ENCODE results near the gene C17orf58. TPM values are rescaled to one million over a fixed set of nuclear protein-coding genes. Genes with fewer than 3 reads are reported as not detected.
A peak's percentile ranks its signal among the peaks of the same experiment; 100 is the strongest.

The C17orf58 gene
- total and polyA plus RNA-seq, 7 donors, result 1.4 to 24.7 (median 8.3) TPM

- Histone ChIP-seq H3K36me3 (no peaks in the 10 kb centered on the region), H3K4me3 (no peak overlapping the region), H3K9me3 (no peaks in the 10 kb centered on the region), H3K4me1 (no peaks in the 10 kb centered on the region), H3K27me3 (no peaks in the 10 kb centered on the region), H3K27ac (no peak overlapping the region)
- TF ChIP-seq EP300 (IDR thresholded peaks at IDR 0.05), result no peak
- TF ChIP-seq POLR2AphosphoS5 (IDR thresholded peaks at IDR 0.05), result no peak
- TF ChIP-seq, protein P1, sequence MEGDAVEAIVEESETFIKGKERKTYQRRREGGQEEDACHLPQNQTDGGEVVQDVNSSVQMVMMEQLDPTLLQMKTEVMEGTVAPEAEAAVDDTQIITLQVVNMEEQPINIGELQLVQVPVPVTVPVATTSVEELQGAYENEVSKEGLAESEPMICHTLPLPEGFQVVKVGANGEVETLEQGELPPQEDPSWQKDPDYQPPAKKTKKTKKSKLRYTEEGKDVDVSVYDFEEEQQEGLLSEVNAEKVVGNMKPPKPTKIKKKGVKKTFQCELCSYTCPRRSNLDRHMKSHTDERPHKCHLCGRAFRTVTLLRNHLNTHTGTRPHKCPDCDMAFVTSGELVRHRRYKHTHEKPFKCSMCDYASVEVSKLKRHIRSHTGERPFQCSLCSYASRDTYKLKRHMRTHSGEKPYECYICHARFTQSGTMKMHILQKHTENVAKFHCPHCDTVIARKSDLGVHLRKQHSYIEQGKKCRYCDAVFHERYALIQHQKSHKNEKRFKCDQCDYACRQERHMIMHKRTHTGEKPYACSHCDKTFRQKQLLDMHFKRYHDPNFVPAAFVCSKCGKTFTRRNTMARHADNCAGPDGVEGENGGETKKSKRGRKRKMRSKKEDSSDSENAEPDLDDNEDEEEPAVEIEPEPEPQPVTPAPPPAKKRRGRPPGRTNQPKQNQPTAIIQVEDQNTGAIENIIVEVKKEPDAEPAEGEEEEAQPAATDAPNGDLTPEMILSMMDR (IDR thresholded peaks at IDR 0.05), result no peak
- no peak for TF ChIP-seq POLR2A (IDR thresholded peaks at IDR 0.05)
- no peak for DNase-seq
- intact Hi-C loops (cut with DNase I), result no loop called here
- 85 to 91% methylated on average over 11 of the region's 11 CpGs for WGBS, 2 donors
These were observed 18.9 kb upstream of the C17orf58 start for GRCh38 chr17:68015081-68015723.

GRCh38 chr17:68013385-68013784, 17.1 kb upstream of the C17orf58 start:
- intact Hi-C loops (cut with DNase I), result no loop called here
- no peaks in the 10 kb centered on the region for H3K36me3 ChIP-seq

DNA sequence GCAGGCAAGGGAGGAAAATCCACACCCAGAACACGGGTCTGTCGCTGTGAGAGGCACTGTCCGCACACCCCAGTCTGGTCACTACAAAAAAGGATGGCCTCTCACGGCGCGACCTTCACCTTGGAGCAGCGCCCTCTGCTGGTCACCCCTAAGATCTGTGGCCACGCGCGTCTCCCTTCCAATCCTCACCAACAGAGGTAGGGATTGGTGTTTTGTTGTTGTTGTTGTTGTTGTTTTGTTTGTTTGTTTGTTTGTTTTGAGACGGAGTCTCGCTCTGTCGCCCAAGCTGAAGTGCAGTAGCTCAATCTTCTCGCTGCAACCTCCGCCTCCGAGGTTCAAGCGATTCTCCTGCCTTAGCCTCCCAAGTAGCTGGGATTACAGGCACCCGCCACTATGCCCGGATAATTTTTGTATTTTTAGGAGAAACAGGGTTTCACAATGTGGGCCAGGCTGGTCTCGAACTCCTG, 15.0 kb upstream of the C17orf58 start:
- intact Hi-C loops (cut with DNase I), result no loop called here
- Histone ChIP-seq H3K9me3 (no peaks in the 10 kb centered on the region), H3K27me3 (no peaks in the 10 kb centered on the region), H3K36me3 (no peaks in the 10 kb centered on the region), H3K27ac (no peak overlapping the region), H3K4me1 (no peaks in the 10 kb centered on the region), H3K4me3 (no peak overlapping the region)
- no peak for DNase-seq
- no peak for TF ChIP-seq EP300 (IDR thresholded peaks at IDR 0.05)
- TF ChIP-seq, protein P1 (IDR thresholded peaks at IDR 0.05), result peak; percentile 43 to 67 (median 47)
- WGBS, 2 donors, result 37 to 44% methylated on average over 20 of the region's 20 CpGs

More at GRCh38 chr17:68013385-68013784, 17.1 kb upstream of the C17orf58 start:
- H3K9me3 ChIP-seq, result no peaks in the 10 kb centered on the region
- DNase-seq, result no peak
- no peaks in the 10 kb centered on the region for H3K27me3 ChIP-seq
- H3K27ac ChIP-seq, result no peak overlapping the region
- no peaks in the 10 kb centered on the region for H3K4me1 ChIP-seq
- TF ChIP-seq, protein P1 (IDR thresholded peaks at IDR 0.05), result no peak
- TF ChIP-seq POLR2AphosphoS5 (IDR thresholded peaks at IDR 0.05), result no peak
- no peak for TF ChIP-seq POLR2A (IDR thresholded peaks at IDR 0.05)
- TF ChIP-seq EP300 (IDR thresholded peaks at IDR 0.05), result no peak
- no peak overlapping the region for H3K4me3 ChIP-seq

DNA sequence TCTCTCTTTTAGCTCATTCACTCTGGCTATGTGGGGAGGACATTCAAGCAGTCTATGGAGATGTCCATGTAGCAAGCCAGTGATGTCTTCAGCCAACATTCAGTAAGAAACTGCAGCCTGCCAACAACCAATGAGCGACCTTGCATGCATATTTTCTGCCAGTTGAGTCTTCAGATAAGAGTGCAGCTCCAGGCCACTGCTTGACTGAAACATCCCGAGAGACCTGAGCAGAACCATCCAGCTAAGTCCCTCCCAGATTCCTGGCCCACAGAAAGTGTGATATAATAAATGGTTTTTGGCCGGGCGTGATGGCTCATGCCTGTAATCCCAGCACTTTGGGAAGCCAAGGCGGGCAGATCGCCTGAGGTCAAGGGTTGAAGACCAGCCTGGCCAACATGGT, 10.5 kb upstream of the C17orf58 start:
- H3K27me3 ChIP-seq, result no peaks in the 10 kb centered on the region
- no peak overlapping the region for H3K4me3 ChIP-seq
- TF ChIP-seq EP300 (IDR thresholded peaks at IDR 0.05) (no peak), POLR2A (IDR thresholded peaks at IDR 0.05) (no peak), POLR2AphosphoS5 (IDR thresholded peaks at IDR 0.05) (no peak)
- TF ChIP-seq, protein P1 (IDR thresholded peaks at IDR 0.05), result no peak
- WGBS, 2 donors, result 87 to 89% methylated on average over 6 of the region's 6 CpGs
- no peaks in the 10 kb centered on the region for H3K36me3 ChIP-seq
- no peaks in the 10 kb centered on the region for H3K9me3 ChIP-seq
- no peaks in the 10 kb centered on the region for H3K4me1 ChIP-seq
- no peak for DNase-seq
- no peak overlapping the region for H3K27ac ChIP-seq
- intact Hi-C loops (cut with DNase I), result no loop called here

DNA sequence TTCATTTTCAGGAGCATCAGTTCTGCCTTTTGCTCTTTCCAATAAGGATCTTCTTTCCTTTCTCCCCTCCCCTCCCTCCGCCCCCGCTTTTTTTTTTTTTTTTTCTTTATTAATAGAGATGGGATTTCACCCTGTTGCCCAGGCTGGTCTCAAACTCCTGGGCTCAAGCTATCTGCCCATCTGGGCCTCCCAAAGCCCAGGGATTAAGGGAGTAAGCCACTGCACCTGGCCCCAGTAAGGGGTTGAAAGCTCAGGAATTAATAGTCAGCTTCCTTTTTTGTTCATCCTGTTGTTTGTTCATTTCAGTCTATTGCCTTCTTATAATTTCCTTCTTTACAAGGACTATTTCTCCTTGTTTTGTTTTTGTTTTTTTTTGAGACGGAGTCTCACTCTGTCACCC, 7.9 kb upstream of the C17orf58 start:
- intact Hi-C loops (cut with DNase I), result no loop called here
- no peaks in the 10 kb centered on the region for H3K9me3 ChIP-seq
- no peak overlapping the region for H3K27ac ChIP-seq
- no peak for TF ChIP-seq EP300 (IDR thresholded peaks at IDR 0.05)
- WGBS, 2 donors, result 93 to 94% methylated on average over 3 of the region's 3 CpGs
- H3K4me1 ChIP-seq, result no peaks in the 10 kb centered on the region
- H3K27me3 ChIP-seq, result no peaks in the 10 kb centered on the region
- no peak overlapping the region for H3K4me3 ChIP-seq
- no peak for DNase-seq
- H3K36me3 ChIP-seq, result no peaks in the 10 kb centered on the region

All from sigmoid colon (tissue), 7 donors.